ENCODE data around the gene TBC1D24.
"Not testable (repeated sequence)": the region's sequence is repeated elsewhere in the genome, so short reads cannot be mapped to it uniquely, and the experiment has no call there.

The TBC1D24 gene

GRCh38 chr16:2533912-2534311 lies 59.0 kb downstream of the TBC1D24 start:
- DNase-seq = no peak

GRCh38 chr16:2534335-2534734 lies 59.4 kb downstream of the TBC1D24 start:
- DNase-seq = not testable (repeated sequence)

- DNase-seq = no peak
Observed at GRCh38 chr16:2535625-2536013, 60.7 kb downstream of the TBC1D24 start.

GRCh38 chr16:2537451-2538379 lies 62.8 kb downstream of the TBC1D24 start, which contains the start of gene PDPK1:
TSS of gene PDPK1 (plus strand) at chr16:2538021. CDS start at chr16:2538113, 92 bp downstream.
- peak; percentile 87 for DNase-seq

- DNase-seq = not testable (repeated sequence)
Observed at GRCh38 chr16:2539192-2539844, 64.4 kb downstream of the TBC1D24 start.

- peak; percentile 29 for DNase-seq
Observed at GRCh38 chr16:2539845-2540458, 65.0 kb downstream of the TBC1D24 start.

GRCh38 chr16:2540912-2541311 lies 66.0 kb downstream of the TBC1D24 start:
- not testable (repeated sequence) for DNase-seq

- DNase-seq = not testable (repeated sequence)
Observed at GRCh38 chr16:2541409-2541808, 66.5 kb downstream of the TBC1D24 start.

- DNase-seq = not testable (repeated sequence)
Observed at GRCh38 chr16:2543771-2544170, 68.8 kb downstream of the TBC1D24 start.

- DNase-seq = not testable (repeated sequence)
Observed at GRCh38 chr16:2550283-2550878, 75.5 kb downstream of the TBC1D24 start.

- DNase-seq = not testable (repeated sequence)
Observed at GRCh38 chr16:2551420-2551889, 76.5 kb downstream of the TBC1D24 start.

- not testable (repeated sequence) for DNase-seq
Observed at GRCh38 chr16:2554709-2555425, 79.9 kb downstream of the TBC1D24 start.
